OCI-LY7 (cell line): ENCODE data around the gene SMYD3.

ENCODE experiments used
- EZH2phosphoT487 ChIP-seq: fragments of 200-600 bp; sonication (generic); IDR thresholded peaks from 2 replicates; pipeline ENCODE4 v1.6.1; 2018; ENCODE audit warnings: low read depth, borderline replicate concordance, mild to moderate bottlenecking, mixed run types, antibody characterized with exemption, low read length, moderate library complexity, mixed read lengths
- TF ChIP-seq, protein P1 (sequence below): fragments of 200-600 bp; sonication (generic); conservative IDR thresholded peaks from 2 replicates; pipeline ENCODE4 v1.5.1; 2014; ENCODE audit warnings: mild to moderate bottlenecking, antibody characterized with exemption, low read length, moderate library complexity, mixed read lengths

DNA sequence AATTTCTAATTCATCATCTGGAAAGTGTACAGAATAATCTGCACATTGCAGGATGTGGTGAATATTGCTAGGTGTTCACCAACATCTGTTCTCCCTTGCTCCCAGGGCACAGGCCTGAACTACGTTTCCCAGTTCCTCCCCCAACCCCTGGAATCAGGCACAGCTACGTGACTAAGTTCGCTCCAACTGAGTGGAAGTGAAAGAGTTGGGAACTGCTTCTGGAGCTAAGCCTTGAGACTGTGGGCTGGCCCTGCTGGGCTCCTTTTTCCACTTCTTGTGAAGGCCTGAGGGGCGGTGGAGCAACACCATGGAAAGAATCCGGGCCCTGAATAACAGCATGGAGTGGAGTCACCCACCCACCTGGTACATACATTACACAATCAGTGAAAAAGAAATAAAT, 534.6 kb downstream of the SMYD3 start:
- TF ChIP-seq, protein P1, sequence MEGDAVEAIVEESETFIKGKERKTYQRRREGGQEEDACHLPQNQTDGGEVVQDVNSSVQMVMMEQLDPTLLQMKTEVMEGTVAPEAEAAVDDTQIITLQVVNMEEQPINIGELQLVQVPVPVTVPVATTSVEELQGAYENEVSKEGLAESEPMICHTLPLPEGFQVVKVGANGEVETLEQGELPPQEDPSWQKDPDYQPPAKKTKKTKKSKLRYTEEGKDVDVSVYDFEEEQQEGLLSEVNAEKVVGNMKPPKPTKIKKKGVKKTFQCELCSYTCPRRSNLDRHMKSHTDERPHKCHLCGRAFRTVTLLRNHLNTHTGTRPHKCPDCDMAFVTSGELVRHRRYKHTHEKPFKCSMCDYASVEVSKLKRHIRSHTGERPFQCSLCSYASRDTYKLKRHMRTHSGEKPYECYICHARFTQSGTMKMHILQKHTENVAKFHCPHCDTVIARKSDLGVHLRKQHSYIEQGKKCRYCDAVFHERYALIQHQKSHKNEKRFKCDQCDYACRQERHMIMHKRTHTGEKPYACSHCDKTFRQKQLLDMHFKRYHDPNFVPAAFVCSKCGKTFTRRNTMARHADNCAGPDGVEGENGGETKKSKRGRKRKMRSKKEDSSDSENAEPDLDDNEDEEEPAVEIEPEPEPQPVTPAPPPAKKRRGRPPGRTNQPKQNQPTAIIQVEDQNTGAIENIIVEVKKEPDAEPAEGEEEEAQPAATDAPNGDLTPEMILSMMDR: no peak
- TF ChIP-seq EZH2phosphoT487: no peak
